Endothelial cell of umbilical vein (primary cell): ENCODE data around the gene TSBP1.

Experiments
- POLR2A ChIP-seq: IDR thresholded peaks from 2 replicates; pipeline ENCODE4 v1.6.1; 2012; ENCODE audit warnings: low read depth, mild to moderate bottlenecking, control low read depth, low read length
- POLR2AphosphoS5 ChIP-seq: IDR thresholded peaks from 2 replicates; pipeline ENCODE4 v1.6.1; 2012; ENCODE audit warnings: low read depth, mild to moderate bottlenecking, control low read depth, low read length, moderate library complexity; ENCODE audit not compliant: insufficient read depth
- TF ChIP-seq, protein P1 (sequence below), 2 donors: IDR thresholded peaks; 1 replicate in 1 of 2; 2 replicates in 1 of 2; pipeline ENCODE4 v1.5.1; 2011; ENCODE audit warnings: low read length in 2 of 2, mild to moderate bottlenecking in 2 of 2, moderate library complexity in 2 of 2, control low read depth in 1 of 2, inconsistent platforms in 1 of 2, low read depth in 1 of 2; ENCODE audit not compliant: insufficient read depth in 1 of 2; ENCODE audit errors: extremely low read depth in 1 of 2

GRCh38 chr6:32318501-32318900 is 53.2 kb downstream of the TSBP1 start:
- TF ChIP-seq, protein P1, sequence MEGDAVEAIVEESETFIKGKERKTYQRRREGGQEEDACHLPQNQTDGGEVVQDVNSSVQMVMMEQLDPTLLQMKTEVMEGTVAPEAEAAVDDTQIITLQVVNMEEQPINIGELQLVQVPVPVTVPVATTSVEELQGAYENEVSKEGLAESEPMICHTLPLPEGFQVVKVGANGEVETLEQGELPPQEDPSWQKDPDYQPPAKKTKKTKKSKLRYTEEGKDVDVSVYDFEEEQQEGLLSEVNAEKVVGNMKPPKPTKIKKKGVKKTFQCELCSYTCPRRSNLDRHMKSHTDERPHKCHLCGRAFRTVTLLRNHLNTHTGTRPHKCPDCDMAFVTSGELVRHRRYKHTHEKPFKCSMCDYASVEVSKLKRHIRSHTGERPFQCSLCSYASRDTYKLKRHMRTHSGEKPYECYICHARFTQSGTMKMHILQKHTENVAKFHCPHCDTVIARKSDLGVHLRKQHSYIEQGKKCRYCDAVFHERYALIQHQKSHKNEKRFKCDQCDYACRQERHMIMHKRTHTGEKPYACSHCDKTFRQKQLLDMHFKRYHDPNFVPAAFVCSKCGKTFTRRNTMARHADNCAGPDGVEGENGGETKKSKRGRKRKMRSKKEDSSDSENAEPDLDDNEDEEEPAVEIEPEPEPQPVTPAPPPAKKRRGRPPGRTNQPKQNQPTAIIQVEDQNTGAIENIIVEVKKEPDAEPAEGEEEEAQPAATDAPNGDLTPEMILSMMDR (IDR thresholded peaks at IDR 0.05; ENCODE audit: extremely low read depth in 1 of 2, insufficient read depth in 1 of 2, low read depth in 1 of 2, low read length in 2 of 2), result no peak
- TF ChIP-seq POLR2A (no peak), POLR2AphosphoS5 (no peak)
